ENCODE measurements around the gene CPED1.

The CPED1 gene

DNA sequence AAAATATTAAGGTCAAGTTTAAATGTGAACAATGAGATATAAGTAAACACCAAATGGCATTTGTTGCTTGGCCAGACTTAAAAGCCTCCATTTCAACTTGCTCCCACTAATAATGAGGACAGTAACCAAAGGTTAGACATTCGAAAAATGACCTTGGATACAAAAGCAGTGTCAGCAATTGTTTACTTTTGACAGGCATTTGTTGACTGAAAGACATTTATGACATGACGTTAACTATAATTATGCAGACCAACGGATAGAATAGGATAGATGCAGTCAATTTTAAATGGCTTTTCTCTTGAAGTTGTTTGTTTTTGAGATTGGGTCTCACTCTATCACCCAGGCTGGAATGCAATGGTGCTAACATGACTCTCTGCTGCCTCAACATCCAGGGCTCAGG lies 333.9 kb downstream of the CPED1 start:
- TF ChIP-seq POLR2AphosphoS5 (IDR thresholded peaks at IDR 0.05; ENCODE audit: low read depth, low read length) (no peak), REST (IDR thresholded peaks at IDR 0.05; ENCODE audit: insufficient read depth in 1 of 2, low read depth in 2 of 2, low read length in 2 of 2) (no peak), TAF1 (IDR thresholded peaks at IDR 0.05; ENCODE audit: borderline replicate concordance, insufficient read depth, low read length) (no peak), SIN3A (IDR thresholded peaks at IDR 0.05; ENCODE audit: borderline replicate concordance, insufficient read depth, low read length) (no peak), FOXP2 (optimal IDR thresholded peaks at IDR 0.05; ENCODE audit: borderline replicate concordance, extremely low read depth, extremely low read length, insufficient read depth) (no peak)

GRCh38 chr7:121323515-121324302 lies 335.2 kb downstream of the CPED1 start:
- no peak for TF ChIP-seq TAF1 (IDR thresholded peaks at IDR 0.05; ENCODE audit: borderline replicate concordance, insufficient read depth, low read length)
- TF ChIP-seq REST (IDR thresholded peaks at IDR 0.05; ENCODE audit: insufficient read depth in 1 of 2, low read depth in 2 of 2, low read length in 2 of 2) = no peak
- no peak for TF ChIP-seq FOXP2 (optimal IDR thresholded peaks at IDR 0.05; ENCODE audit: borderline replicate concordance, extremely low read depth, extremely low read length, insufficient read depth)
- TF ChIP-seq SIN3A (IDR thresholded peaks at IDR 0.05; ENCODE audit: borderline replicate concordance, insufficient read depth, low read length) = no peak
- no peak for TF ChIP-seq POLR2AphosphoS5 (IDR thresholded peaks at IDR 0.05; ENCODE audit: low read depth, low read length)

DNA sequence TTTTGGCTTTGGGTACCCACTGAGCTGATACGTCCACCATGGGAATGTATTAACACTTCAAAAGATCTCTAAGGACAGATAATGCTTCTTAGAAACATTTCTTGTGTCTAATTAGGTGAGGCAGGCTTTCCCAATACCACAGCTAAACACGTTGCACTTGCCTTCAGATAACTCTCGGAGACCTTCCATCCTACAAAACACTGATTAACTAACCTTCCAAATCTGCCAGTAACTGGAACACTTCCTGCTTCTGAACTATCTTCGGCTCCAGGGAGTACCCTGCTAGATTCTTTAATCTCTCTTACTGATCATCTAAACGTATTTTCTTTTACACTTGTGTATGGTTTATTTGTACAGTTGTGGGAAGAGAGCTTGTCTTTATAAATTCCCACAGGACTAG lies 339.2 kb downstream of the CPED1 start:
- TF ChIP-seq FOXP2 (optimal IDR thresholded peaks at IDR 0.05; ENCODE audit: borderline replicate concordance, extremely low read depth, extremely low read length, insufficient read depth) (no peak), SIN3A (IDR thresholded peaks at IDR 0.05; ENCODE audit: borderline replicate concordance, insufficient read depth, low read length) (no peak), POLR2AphosphoS5 (IDR thresholded peaks at IDR 0.05; ENCODE audit: low read depth, low read length) (no peak), TAF1 (IDR thresholded peaks at IDR 0.05; ENCODE audit: borderline replicate concordance, insufficient read depth, low read length) (no peak), REST (IDR thresholded peaks at IDR 0.05; ENCODE audit: insufficient read depth in 1 of 2, low read depth in 2 of 2, low read length in 2 of 2) (no peak)

- TF ChIP-seq POLR2AphosphoS5 (IDR thresholded peaks at IDR 0.05; ENCODE audit: low read depth, low read length) (no peak), SIN3A (IDR thresholded peaks at IDR 0.05; ENCODE audit: borderline replicate concordance, insufficient read depth, low read length) (no peak), TAF1 (IDR thresholded peaks at IDR 0.05; ENCODE audit: borderline replicate concordance, insufficient read depth, low read length) (no peak), REST (IDR thresholded peaks at IDR 0.05; ENCODE audit: insufficient read depth in 1 of 2, low read depth in 2 of 2, low read length in 2 of 2) (no peak), FOXP2 (optimal IDR thresholded peaks at IDR 0.05; ENCODE audit: borderline replicate concordance, extremely low read depth, extremely low read length, insufficient read depth) (no peak)
Measured at GRCh38 chr7:121328508-121329190, 340.1 kb downstream of the CPED1 start, which contains the start of gene WNT16. TSS of gene WNT16 (plus strand) at chr7:121329000. CDS start at chr7:121329293, 293 bp downstream.
